HG02938 (cell line): Measurements from ENCODE around the gene RFPL2.

Experiments used
- ATAC-seq: cut with Tn5 transposase; IDR thresholded peaks from one replicate; pipeline ENCODE4 v1.9.1; 2021; ENCODE audit warnings: mild to moderate bottlenecking, moderate library complexity; ENCODE audit not compliant: unreplicated experiment

RFPL2 gene

DNA sequence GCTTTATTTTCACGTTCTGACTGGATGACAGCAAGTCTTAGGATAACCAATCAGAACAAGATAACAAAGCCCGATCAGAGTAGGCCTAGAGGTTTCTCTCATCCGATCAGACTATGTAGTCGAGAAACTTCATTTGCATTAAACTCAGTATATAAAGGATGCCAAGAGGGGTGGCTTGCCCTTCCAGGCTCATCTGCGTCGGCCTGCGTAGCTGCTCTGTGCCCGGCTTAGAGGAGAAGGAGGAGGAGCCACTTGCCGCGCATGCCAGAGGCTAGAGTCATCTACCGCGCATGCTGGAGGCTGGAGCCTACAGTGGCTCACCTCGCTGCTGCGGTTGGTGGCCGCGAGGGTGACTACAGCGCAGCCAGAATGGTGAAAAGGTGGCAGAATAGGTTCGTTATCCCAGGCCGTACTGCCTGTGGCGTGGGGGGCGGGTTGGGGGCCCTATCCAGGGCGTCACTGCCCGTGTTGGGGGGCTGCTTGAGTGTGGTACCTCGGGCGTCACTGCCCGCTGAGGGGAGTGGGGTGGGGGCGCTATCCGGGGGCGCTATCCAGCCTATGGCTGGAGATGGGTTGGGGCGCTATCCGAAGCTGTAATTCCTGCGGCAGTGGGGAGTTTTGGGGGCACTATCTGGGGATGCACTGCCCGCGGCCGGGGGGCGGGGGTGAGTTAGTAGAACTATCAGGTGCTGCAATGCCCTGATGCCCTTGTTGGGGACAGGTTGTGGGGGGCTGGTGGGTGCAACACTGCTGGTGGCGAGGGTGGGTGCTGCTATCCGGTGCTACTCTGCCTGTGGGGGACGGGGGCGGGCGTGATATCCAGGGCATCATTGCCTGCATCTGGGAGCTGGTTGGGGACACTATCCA, at the start of gene RFPL2:
RFPL2 (minus strand) TSS at position 218 of the 867 bp plus-strand sequence. CDS start 2,622 bp downstream, outside the sequence.
- no peak for ATAC-seq

GRCh38 chr22:32249231-32249630, 44.4 kb upstream of the RFPL2 start:
- ATAC-seq, result no peak

- ATAC-seq, result no peak
Observed at GRCh38 chr22:32248276-32248675, 43.4 kb upstream of the RFPL2 start.

GRCh38 chr22:32246166-32246565, 41.3 kb upstream of the RFPL2 start:
- ATAC-seq, result no peak

GRCh38 chr22:32245042-32245441, 40.2 kb upstream of the RFPL2 start:
- ATAC-seq, result no peak

DNA sequence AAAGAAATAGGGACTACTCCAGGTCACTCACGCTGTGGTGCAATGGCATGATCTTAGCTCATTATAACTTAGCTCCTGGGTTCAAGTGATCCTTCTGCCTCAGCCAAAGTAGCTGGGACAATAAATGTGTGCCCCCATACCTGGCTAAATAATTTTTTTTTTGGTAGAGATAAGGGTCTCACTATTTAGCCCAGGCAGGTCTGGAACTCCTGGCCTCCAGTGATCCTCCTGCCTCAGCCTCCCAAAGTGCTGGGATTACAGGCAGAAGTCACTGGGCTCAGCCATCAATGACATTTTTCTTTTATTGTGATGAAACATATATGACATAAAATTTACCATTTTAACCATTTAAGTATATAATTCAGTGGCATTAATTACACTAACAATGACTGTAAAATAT, 39.7 kb upstream of the RFPL2 start:
- no peak for ATAC-seq

- no peak for ATAC-seq
Observed at GRCh38 chr22:32240461-32240860, 35.6 kb upstream of the RFPL2 start.

GRCh38 chr22:32237906-32238305, 33.0 kb upstream of the RFPL2 start:
- no peak for ATAC-seq

DNA sequence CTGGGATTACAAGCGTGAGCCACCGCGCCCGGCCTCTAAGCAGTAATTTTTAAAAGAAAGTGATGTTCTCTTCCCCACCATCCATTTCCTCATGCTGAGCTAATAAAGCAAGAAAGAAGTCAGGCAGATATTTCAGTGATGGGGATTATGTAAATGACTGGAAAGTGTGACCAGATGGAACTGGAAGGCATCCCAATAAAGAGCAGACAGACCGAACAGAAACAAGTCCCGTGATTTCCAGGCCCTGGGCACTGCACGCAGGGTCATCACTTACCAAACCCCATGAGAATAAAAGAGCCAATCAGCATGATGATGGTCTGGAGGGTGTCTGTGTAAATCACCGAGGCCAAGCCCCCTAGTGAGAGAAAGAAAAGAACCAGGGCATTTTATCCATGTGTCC, 32.1 kb upstream of the RFPL2 start:
- ATAC-seq, result no peak

DNA sequence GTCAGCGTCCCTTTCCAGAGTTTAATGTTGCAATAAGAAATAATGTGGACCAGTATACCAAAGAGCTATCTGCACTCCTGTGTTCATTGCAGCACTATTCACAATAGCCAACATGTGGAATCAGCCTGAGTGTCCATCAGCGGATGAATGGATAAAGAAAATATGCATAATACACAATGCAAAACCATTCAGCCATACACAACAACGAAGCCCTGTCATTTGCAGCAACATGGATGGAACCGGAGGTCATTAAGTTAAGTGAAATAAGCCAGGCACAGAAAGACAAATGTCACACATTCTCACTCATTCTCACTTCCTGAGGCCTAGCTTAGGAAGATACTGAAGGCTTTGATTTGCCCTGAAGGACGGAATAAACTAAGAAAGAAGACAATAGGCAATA, 28.2 kb upstream of the RFPL2 start:
- no peak for ATAC-seq

- no peak for ATAC-seq
Observed at GRCh38 chr22:32232191-32232830, 27.4 kb upstream of the RFPL2 start.

DNA sequence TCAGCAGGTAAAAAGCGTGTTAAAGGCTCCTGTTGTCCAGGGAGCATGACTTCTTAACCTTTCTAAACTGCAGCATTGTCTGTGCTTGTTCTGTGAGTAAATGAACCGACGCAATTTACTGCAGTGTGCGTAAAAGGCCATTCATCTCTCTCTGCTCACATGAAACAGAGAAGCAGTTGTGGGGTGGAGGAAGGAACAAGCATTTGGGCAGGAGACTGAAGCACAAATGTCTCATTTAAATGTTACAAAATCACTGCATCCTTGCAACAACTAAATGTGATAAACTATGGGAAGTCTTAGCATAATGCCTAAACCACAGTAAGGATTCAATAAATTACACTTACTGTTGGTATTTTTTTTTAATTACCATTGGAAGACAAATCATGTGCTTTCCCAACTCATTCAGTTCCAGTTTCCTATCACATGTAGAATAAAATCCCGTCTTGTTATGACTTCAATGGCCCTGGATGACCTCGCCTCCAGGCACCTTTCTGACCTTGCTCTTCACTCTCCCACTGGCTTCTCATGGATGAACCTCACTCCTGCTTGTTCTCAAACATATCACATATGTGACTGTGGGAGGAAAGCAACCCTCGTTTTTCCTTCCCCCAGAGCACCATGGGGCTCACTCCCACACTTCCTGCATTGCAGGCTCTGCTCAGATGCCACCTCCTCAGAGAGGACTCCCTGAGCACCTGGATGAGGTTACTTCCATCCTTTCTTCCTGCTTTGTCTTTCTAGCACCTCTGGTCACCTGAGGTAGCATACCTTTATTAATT, 21.6 kb upstream of the RFPL2 start:
- ATAC-seq, result no peak

DNA sequence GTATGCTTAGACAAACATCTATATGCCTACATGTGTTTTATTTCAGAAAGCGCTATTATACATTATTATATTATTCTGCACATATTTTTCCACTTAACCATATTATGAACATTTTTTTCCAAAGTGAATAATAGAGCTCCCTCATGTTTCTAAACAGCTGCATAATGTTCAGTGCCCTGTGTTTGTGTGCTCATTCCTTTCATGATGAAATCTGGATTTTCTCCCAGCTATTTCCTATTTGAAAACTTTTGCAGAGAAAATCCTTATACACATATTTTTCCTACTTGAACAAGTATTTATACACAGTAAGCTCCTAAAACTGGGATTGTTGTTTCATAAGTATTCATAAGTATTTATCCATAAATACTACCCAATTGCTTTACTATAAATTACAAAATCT, 18.1 kb upstream of the RFPL2 start:
- ATAC-seq, result no peak

- no peak for ATAC-seq
Observed at GRCh38 chr22:32219026-32219425, 14.2 kb upstream of the RFPL2 start.

DNA sequence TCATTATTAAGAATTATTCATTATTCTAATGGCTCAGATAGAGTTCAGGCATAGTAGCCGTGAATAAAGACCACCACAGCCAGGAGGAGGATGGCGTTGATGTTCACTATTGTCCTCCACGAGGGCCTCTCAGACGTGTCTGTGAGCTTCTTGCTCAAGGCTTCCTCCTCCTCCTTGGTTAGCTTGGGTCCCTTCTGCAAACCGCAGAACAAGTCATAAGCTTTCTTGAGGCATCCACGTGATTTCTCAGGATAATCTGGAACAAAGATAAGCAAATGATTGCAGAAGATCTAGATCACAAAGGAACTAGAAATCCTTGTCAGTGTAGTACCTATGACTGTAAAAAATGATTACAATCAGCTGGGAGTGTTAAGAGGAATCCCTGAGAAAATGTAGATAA, 13.6 kb upstream of the RFPL2 start:
- ATAC-seq, result no peak

- ATAC-seq, result no peak
Observed at GRCh38 chr22:32217465-32217864, 12.6 kb upstream of the RFPL2 start.

GRCh38 chr22:32216911-32217310, 12.0 kb upstream of the RFPL2 start:
- no peak for ATAC-seq

DNA sequence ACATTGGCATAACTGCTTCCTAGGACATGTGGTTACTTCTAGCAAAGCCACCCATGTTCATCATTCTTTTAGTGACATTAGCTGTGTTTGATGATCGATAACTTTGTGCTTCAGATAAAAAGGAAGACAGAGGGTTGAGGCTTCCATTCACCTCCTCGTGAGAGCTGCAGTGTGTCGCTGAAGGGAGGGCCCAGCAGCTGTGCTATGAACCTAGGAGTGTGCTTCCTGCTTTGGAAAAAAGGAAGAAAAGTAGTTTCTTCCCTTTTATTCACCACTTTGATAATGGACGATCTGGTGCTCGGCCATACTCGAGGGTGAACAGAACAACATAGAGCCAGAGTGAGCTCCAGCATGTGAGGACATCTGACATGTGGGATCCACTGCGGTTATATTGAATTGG, 6.1 kb upstream of the RFPL2 start:
- ATAC-seq, result no peak

GRCh38 chr22:32208681-32209080, 3.8 kb upstream of the RFPL2 start:
- no peak for ATAC-seq

GRCh38 chr22:32207971-32208480, 3.2 kb upstream of the RFPL2 start:
- ATAC-seq, result no peak
